ENCODE results near the gene PRUNE2. TPM values are rescaled to one million over a fixed set of nuclear protein-coding genes. Genes with fewer than 3 reads are reported as not detected.

Gene PRUNE2
- total RNA-seq, 4 donors from 2014 or later, result 4.0 to 20.7 (median 14.2) TPM

DNA sequence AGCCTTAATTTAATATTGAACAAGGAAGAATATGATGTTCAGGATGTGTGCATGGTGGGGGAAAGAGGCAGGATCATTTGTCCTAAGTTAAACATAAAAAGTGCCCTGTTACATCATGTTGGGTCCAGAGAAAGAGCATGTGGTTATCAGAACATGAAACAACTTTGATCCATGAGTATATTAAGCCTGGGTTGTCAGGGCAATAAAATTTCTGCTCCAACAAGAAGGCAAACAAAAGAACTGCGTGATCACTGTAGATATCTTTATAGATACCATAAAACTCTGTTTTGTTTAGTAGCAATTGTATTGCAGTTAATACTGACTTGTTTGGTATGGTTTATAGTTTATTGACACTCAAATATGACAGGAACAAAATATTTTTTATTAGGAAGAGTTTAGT, 106.4 kb downstream of the PRUNE2 start:
- no peak for TF ChIP-seq CTCF (IDR thresholded peaks at IDR 0.05; ENCODE audit: low read depth)

- no peak for TF ChIP-seq CTCF (IDR thresholded peaks at IDR 0.05; ENCODE audit: low read depth)
These were observed 107.4 kb downstream of the PRUNE2 start for GRCh38 chr9:76798527-76798926.

DNA sequence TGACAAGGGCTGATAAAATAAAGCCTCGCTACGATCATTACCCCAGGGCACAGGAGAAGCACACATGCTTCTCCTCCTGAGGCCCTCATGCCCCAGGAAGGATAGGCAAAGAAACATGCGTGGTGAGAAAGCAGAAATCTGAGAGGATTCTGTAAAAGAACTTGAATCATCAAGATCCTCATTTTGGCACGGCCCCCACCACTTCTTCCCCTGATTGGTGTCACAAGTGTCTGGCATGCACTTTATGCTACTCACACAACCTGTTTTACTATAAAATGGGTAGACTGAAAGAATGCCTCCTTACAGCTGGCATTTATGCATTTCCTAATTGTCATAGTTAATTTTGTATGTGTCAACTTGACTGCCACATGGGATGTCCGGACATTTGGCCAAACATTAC, 109.6 kb downstream of the PRUNE2 start:
- no peak for TF ChIP-seq CTCF (IDR thresholded peaks at IDR 0.05; ENCODE audit: low read depth)

- TF ChIP-seq CTCF (IDR thresholded peaks at IDR 0.05; ENCODE audit: low read depth), result no peak
These were observed 112.0 kb downstream of the PRUNE2 start for GRCh38 chr9:76793784-76794431.

GRCh38 chr9:76789840-76790239, 116.1 kb downstream of the PRUNE2 start:
- TF ChIP-seq CTCF (IDR thresholded peaks at IDR 0.05; ENCODE audit: low read depth), result no peak

DNA sequence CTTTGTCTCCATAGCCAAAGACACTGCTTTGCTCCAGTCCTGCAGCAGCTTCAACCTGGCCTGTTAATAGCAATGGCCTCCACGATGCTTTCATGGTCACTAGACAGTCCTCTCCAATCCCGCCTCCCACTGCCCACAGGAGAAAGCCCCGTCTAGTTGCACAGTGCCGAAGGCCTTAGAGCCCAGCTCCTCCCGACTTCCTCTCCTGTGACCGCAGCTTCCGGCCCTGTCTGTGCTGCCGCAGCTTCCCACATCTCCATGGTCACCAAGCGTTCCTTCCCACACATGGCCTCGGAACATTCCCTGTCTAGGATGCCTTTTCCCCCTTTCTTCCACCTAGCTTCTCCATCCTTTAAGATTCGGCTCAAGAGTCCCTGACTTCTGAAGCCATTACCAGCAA, 118.2 kb downstream of the PRUNE2 start:
- TF ChIP-seq CTCF (IDR thresholded peaks at IDR 0.05; ENCODE audit: low read depth), result no peak

DNA sequence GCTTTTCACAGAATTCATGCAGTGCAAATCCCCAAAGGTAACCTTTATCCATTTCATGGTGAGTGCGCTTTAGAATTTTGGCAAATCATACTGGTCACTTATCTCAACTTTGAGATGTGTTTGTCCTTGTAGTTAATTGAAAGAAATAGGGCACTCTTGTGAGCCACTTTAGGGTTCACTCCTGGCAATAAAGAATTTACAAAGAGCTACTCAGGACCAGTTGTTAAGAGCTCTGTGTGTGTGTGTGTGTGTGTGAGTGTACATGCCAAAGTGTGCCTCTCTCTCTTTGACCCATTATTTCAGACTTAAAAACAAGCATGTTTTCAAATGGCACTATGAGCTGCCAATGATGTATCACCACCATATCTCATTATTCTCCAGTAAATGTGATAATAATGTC, 120.4 kb downstream of the PRUNE2 start:
- no peak for TF ChIP-seq CTCF (IDR thresholded peaks at IDR 0.05; ENCODE audit: low read depth)

All from subcutaneous adipose tissue (tissue), 4 donors.